PC-3 (cell line): Measurements from ENCODE around the gene HOMER3. TPM values are rescaled to one million over a fixed set of nuclear protein-coding genes. Genes with fewer than 3 reads are reported as not detected.

Source experiments
- ATAC-seq: fragments of 200-7000 bp; cut with Tn5 transposase; 2 replicates; pipeline ENCODE4 v1.9.1; 2020; ENCODE audit warnings: mild to moderate bottlenecking, moderate library complexity
- BruUV-seq: library from RNA; stranded (reverse); fragments of 400-500 nt; replicated peaks from 2 replicates; lab custom pipeline; 2021; lab: Mats Ljungman, UMichigan
- CTCF ChIA-PET: fragments of 300-600 bp; sonication (Branson Sonifier 250); formaldehyde crosslinking; loops from one replicate; lab custom pipeline; 2022; ENCODE audit warnings: antibody characterized with exemption; lab: Charles Lee
- POLR2A ChIA-PET: fragments of 300-600 bp; sonication (Branson Sonifier 250); formaldehyde crosslinking; loops from one replicate; lab custom pipeline; 2022; ENCODE audit warnings: antibody characterized with exemption; ENCODE audit not compliant: unreplicated experiment; lab: Charles Lee
- DNase-seq: peaks from one replicate; pipeline ENCODE4 v3.0.0-alpha.2; 2015
- H2AFZ ChIP-seq: fragments of 300-600 bp; sonication (generic); 2 replicates; pipeline ENCODE4 v1.6.0; 2016; ENCODE audit warnings: antibody characterized with exemption, low read length
- H3F3A ChIP-seq: fragments of 300-600 bp; sonication (generic); one replicate; pipeline ENCODE4 v1.6.0; 2017; ENCODE audit warnings: antibody characterized with exemption, low read length, control low read depth, mild to moderate bottlenecking; ENCODE audit not compliant: unreplicated experiment
- H3K27ac ChIP-seq: fragments of 300-600 bp; sonication (generic); 2 replicates; pipeline ENCODE4 v1.5.1; 2016; ENCODE audit warnings: mild to moderate bottlenecking, low read length
- H3K27me3 ChIP-seq: fragments of 300-600 bp; sonication (generic); 2 replicates; pipeline ENCODE4 v1.6.1; 2016; ENCODE audit warnings: low read length, mixed read lengths
- H3K36me3 ChIP-seq: fragments of 300-600 bp; sonication (generic); 2 replicates; pipeline ENCODE4 v1.6.1; 2016; ENCODE audit warnings: low read depth, mixed run types, low read length, mixed read lengths
- H3K4me1 ChIP-seq: fragments of 300-600 bp; sonication (generic); 2 replicates; pipeline ENCODE4 v1.5.1; 2016; ENCODE audit warnings: low read length; ENCODE audit not compliant: insufficient read depth
- H3K4me2 ChIP-seq: fragments of 300-600 bp; sonication (generic); 2 replicates; pipeline ENCODE4 v1.6.0; 2016; ENCODE audit warnings: low read length
- H3K4me3 ChIP-seq: fragments of 300-600 bp; sonication (generic); 2 replicates; pipeline ENCODE4 v1.5.1; 2016; ENCODE audit warnings: mild to moderate bottlenecking, low read length, mixed read lengths
- H3K79me2 ChIP-seq: fragments of 300-600 bp; sonication (generic); 2 replicates; pipeline ENCODE4 v1.6.1; 2017; ENCODE audit warnings: low read length, mixed read lengths
- H3K9ac ChIP-seq: fragments of 300-600 bp; sonication (generic); 2 replicates; pipeline ENCODE4 v1.6.0; 2016; ENCODE audit warnings: mild to moderate bottlenecking, low read length
- H3K9me2 ChIP-seq: fragments of 300-600 bp; sonication (generic); replicated peaks from 2 replicates; pipeline ENCODE4 v1.6.1; 2016; ENCODE audit warnings: mixed run types, low read length, mixed read lengths
- H3K9me3 ChIP-seq: fragments of 300-600 bp; sonication (generic); 2 replicates; pipeline ENCODE4 v1.6.1; 2016; ENCODE audit warnings: low read length, mixed read lengths
- H4K20me1 ChIP-seq: fragments of 300-600 bp; sonication (generic); 2 replicates; pipeline ENCODE4 v1.6.1; 2016; ENCODE audit warnings: low read length, mixed read lengths
- CTCF ChIP-seq: fragments of 300-600 bp; sonication (generic); conservative IDR thresholded peaks from 2 replicates; pipeline ENCODE4 v1.5.1; 2017; ENCODE audit warnings: antibody characterized with exemption, low read depth, mild to moderate bottlenecking, low read length
- EZH2 ChIP-seq: fragments of 300-600 bp; sonication (generic); IDR thresholded peaks from one replicate; pipeline ENCODE4 v1.6.1; 2017; ENCODE audit warnings: antibody characterized with exemption, mild to moderate bottlenecking, low read length; ENCODE audit not compliant: unreplicated experiment
- EZH2phosphoT487 ChIP-seq: fragments of 300-600 bp; sonication (generic); IDR thresholded peaks from 2 replicates; pipeline ENCODE4 v1.6.1; 2018; ENCODE audit warnings: mild to moderate bottlenecking, antibody characterized with exemption, low read length, borderline replicate concordance
- intact Hi-C: fragments of 100-400 bp; cut with micrococcal nuclease; formaldehyde crosslinking; loops from 2 replicates; pipeline ENCODE4 v1.9.0; 2023
- total RNA-seq: library from RNA; depleted of rRNA; stranded (reverse); fragments of >200 nt; gene quantifications from 2 replicates; pipeline ENCODE4 v1.2.3, GENCODE V29; 2014

The HOMER3 gene
- total RNA-seq, 1 experiment from 2014 or later, result 118 TPM

- intact Hi-C loops, result no loop called here
- CTCF ChIA-PET, result no interaction called here
These were observed 42.2 kb downstream of the HOMER3 start for GRCh38 chr19:18898607-18899408.

GRCh38 chr19:18898081-18898606 lies 42.9 kb downstream of the HOMER3 start:
- ChIA-PET POLR2A (no interaction called here), CTCF (no interaction called here)
- Histone ChIP-seq H2AFZ (no peak overlapping the region), H3K27ac (no peak overlapping the region), H3K4me2 (no peak overlapping the region), H3K79me2 (no peaks in the 10 kb centered on the region), H3F3A (no peaks in the 10 kb centered on the region), H3K9me3 (no peaks in the 10 kb centered on the region), H3K36me3 (peaks cover 7% of the 10 kb centered on the region; the same call in 1 of the 2 replicates), H3K9ac (no peak overlapping the region), H3K27me3 (peaks cover 14% of the 10 kb centered on the region; the same call in 1 of the 2 replicates), H3K4me3 (no peak overlapping the region), H4K20me1 (no peaks in the 10 kb centered on the region), H3K4me1 (no peaks in the 10 kb centered on the region), H3K9me2 (no peaks in the 10 kb centered on the region)
- ATAC-seq, result no peak
- BruUV-seq, result no TSS peak
- TF ChIP-seq EZH2phosphoT487 (no peak), EZH2 (no peak), CTCF (no peak)
- DNase-seq, result no peak
- intact Hi-C loops, result no loop called here

More at GRCh38 chr19:18898607-18899408, 42.2 kb downstream of the HOMER3 start:
- Histone ChIP-seq H4K20me1 (no peaks in the 10 kb centered on the region), H3K27ac (no peak overlapping the region), H2AFZ (no peak overlapping the region), H3F3A (no peaks in the 10 kb centered on the region), H3K9me2 (no peaks in the 10 kb centered on the region), H3K36me3 (peaks cover 7% of the 10 kb centered on the region; the same call in 1 of the 2 replicates), H3K4me3 (no peak overlapping the region), H3K4me1 (no peaks in the 10 kb centered on the region), H3K79me2 (no peaks in the 10 kb centered on the region), H3K4me2 (no peak overlapping the region), H3K9me3 (no peaks in the 10 kb centered on the region), H3K9ac (no peak overlapping the region), H3K27me3 (peaks cover 14% of the 10 kb centered on the region; the same call in 1 of the 2 replicates)
- BruUV-seq, result no TSS peak
- no peak for DNase-seq
- no peak for TF ChIP-seq CTCF
- no peak for TF ChIP-seq EZH2
- no peak for TF ChIP-seq EZH2phosphoT487
- POLR2A ChIA-PET, result no interaction called here
- ATAC-seq, result no peak
